HepG2 (cell line): Measurements from ENCODE around the gene NPAS2. TPM values are rescaled to one million over a fixed set of nuclear protein-coding genes. Genes with fewer than 3 reads are reported as not detected.

ENCODE experiments used
- BHLHE40 ChIP-seq: IDR thresholded peaks from 2 replicates; pipeline ENCODE4 v1.6.1; 2011; ENCODE audit warnings: low read length, improper control_type of control experiment
- FOXC1 ChIP-seq: sonication (generic); formaldehyde crosslinking; IDR thresholded peaks from 2 replicates; pipeline ENCODE4 v1.8.0; 2022; ENCODE audit warnings: mild to moderate bottlenecking, missing genetic modification reagents, borderline replicate concordance
- JDP2 ChIP-seq: sonication (generic); formaldehyde crosslinking; IDR thresholded peaks from 2 replicates; pipeline ENCODE4 v1.8.1; 2022; ENCODE audit warnings: missing genetic modification reagents, borderline replicate concordance
- NFE2L2 ChIP-seq: fragments of 150-350 bp; IDR thresholded peaks from 2 replicates; pipeline ENCODE4 v1.6.1; 2014; ENCODE audit warnings: low read length
- NKX3-1 ChIP-seq: sonication (generic); formaldehyde crosslinking; IDR thresholded peaks from 2 replicates; pipeline ENCODE4 v1.5.0; 2020; ENCODE audit warnings: missing genetic modification reagents
- RORA ChIP-seq: sonication (generic); formaldehyde crosslinking; IDR thresholded peaks from 2 replicates; pipeline ENCODE4 v1.5.0; 2020; ENCODE audit warnings: mild to moderate bottlenecking, missing genetic modification reagents, moderate library complexity
- RXRB ChIP-seq: IDR thresholded peaks from 2 replicates; pipeline ENCODE4 v1.6.1; 2016; ENCODE audit warnings: borderline replicate concordance, missing genetic modification reagents, missing compliant biosample characterization
- SNAPC2 ChIP-seq: sonication (generic); formaldehyde crosslinking; IDR thresholded peaks from 2 replicates; pipeline ENCODE4 v1.8.1; 2022; ENCODE audit warnings: mild to moderate bottlenecking, missing genetic modification reagents
- TCF7L2 ChIP-seq: IDR thresholded peaks from 2 replicates; pipeline ENCODE4 v1.6.1; 2011; ENCODE audit warnings: mild to moderate bottlenecking, low read depth, low read length, moderate library complexity
- ZFY ChIP-seq: sonication (generic); formaldehyde crosslinking; IDR thresholded peaks from 2 replicates; pipeline ENCODE4 v1.4.0; 2020; ENCODE audit warnings: missing genetic modification reagents
- ZNF235 ChIP-seq: sonication (generic); formaldehyde crosslinking; IDR thresholded peaks from 2 replicates; pipeline ENCODE4 v1.8.1; 2023; ENCODE audit warnings: mild to moderate bottlenecking, missing genetic modification reagents, borderline replicate concordance
- ZNF24 ChIP-seq: fragments of 450-650 bp; IDR thresholded peaks from 2 replicates; pipeline ENCODE4 v1.6.1; 2017; ENCODE audit warnings: antibody characterized with exemption, mild to moderate bottlenecking
- ZNF264 ChIP-seq: sonication (generic); formaldehyde crosslinking; IDR thresholded peaks from 2 replicates; pipeline ENCODE4 v1.4.0; 2020; ENCODE audit warnings: missing genetic modification reagents
- ZNF329 ChIP-seq: sonication (generic); formaldehyde crosslinking; IDR thresholded peaks from 2 replicates; pipeline ENCODE4 v1.9.0; 2021; ENCODE audit warnings: low read depth, mild to moderate bottlenecking, missing genetic modification reagents
- ZNF556 ChIP-seq: sonication (generic); formaldehyde crosslinking; IDR thresholded peaks from 2 replicates; pipeline ENCODE4 v1.4.0; 2020; ENCODE audit warnings: mild to moderate bottlenecking, missing genetic modification reagents, borderline replicate concordance
- polyA plus RNA-seq, 8 experiments: library from polyadenylated mRNA; depleted of rRNA in 3 of 8; stranded (reverse) in 7 of 8; unstranded in 1 of 8; fragments of >200 nt; fragmentation: Illumina TruSeq in 4 of 8; extraction: Trizol in 4 of 8; gene quantifications; 2 replicates each; pipeline versions ENCODE4 v1.2.1 to v1.2.3, GENCODE V29; 2011 to 2016; ENCODE audit warnings: low read depth in 4 of 8, missing spikeins in 1 of 8, mixed read lengths in 1 of 8; ENCODE audit not compliant: insufficient read depth in 1 of 8
- total RNA-seq, 5 experiments: library from RNA; depleted of rRNA; stranded (reverse); fragments of >200 nt; fragmentation: Illumina TruSeq; extraction: Trizol; gene quantifications; 2 replicates each; pipeline ENCODE4 v1.2.3, GENCODE V29; 2016; ENCODE audit warnings: low read depth in 1 of 5
- TF ChIP-seq, protein P1 (sequence below): sonication (generic); formaldehyde crosslinking; IDR thresholded peaks from 2 replicates; pipeline ENCODE4 v1.4.0; 2020; ENCODE audit warnings: missing genetic modification reagents
- TF ChIP-seq, protein P2 (sequence below): sonication (generic); formaldehyde crosslinking; IDR thresholded peaks from 2 replicates; pipeline ENCODE4 v1.4.0; 2020; ENCODE audit warnings: mild to moderate bottlenecking, missing genetic modification reagents, borderline replicate concordance
- TF ChIP-seq, protein P3 (sequence below): sonication (generic); formaldehyde crosslinking; IDR thresholded peaks from 2 replicates; pipeline ENCODE4 v1.4.0; 2020; ENCODE audit warnings: missing genetic modification reagents, mild to moderate bottlenecking, borderline replicate concordance
- TF ChIP-seq, protein P4 (sequence below): sonication (generic); formaldehyde crosslinking; IDR thresholded peaks from 2 replicates; pipeline ENCODE4 v1.5.1; 2020; ENCODE audit warnings: missing genetic modification reagents, mild to moderate bottlenecking, borderline replicate concordance

Gene NPAS2
- total and polyA plus RNA-seq, 2 of the 13 experiments (the other 11 are each of a cell fraction or from before 2014, with no cell fraction given) = 14.8 to 37.5 TPM

DNA sequence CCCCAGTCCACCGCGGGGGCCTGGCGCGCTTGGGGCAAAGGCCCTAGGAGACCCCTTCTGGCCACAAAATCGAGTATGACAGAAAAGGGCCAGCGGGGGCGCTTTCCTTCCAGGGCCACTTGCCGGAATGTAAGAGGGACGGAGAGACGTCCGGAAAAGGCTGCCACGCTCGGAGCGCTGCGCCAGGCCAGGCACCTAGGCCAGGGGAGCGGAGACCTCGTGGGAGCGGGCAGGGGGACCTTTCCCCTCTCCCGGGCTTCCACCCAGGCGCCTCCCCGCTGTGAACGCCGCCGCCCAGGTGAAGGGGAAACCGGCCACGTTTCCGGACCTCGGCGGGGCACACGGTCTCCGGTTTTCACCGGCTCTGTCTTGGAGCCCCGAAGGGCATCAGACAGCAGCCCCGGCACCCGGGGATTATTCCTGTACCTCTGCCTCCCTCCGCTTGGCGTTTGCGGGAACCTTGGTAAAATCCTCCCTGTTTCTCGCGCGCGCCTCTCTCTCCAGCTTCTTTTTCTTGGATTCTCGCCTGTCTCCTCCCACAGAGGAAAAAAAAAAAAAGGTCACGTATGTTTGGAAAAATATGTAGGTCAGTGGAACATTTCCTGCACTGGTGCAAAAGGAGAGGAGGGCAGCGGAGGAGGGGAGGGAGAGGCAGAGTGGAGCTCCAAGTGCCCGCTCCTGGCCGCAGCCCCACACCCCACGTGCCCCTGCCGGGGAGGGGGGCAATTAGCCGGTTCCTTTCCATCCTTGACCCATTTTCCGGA lies 1.2 kb upstream of the NPAS2 start (continued):
- peak; percentile 90 for TF ChIP-seq ZNF556 (CRISPR knock-in tag)
- TF ChIP-seq FOXC1 (CRISPR knock-in tag) = peak; percentile 77
- TF ChIP-seq, protein P1, sequence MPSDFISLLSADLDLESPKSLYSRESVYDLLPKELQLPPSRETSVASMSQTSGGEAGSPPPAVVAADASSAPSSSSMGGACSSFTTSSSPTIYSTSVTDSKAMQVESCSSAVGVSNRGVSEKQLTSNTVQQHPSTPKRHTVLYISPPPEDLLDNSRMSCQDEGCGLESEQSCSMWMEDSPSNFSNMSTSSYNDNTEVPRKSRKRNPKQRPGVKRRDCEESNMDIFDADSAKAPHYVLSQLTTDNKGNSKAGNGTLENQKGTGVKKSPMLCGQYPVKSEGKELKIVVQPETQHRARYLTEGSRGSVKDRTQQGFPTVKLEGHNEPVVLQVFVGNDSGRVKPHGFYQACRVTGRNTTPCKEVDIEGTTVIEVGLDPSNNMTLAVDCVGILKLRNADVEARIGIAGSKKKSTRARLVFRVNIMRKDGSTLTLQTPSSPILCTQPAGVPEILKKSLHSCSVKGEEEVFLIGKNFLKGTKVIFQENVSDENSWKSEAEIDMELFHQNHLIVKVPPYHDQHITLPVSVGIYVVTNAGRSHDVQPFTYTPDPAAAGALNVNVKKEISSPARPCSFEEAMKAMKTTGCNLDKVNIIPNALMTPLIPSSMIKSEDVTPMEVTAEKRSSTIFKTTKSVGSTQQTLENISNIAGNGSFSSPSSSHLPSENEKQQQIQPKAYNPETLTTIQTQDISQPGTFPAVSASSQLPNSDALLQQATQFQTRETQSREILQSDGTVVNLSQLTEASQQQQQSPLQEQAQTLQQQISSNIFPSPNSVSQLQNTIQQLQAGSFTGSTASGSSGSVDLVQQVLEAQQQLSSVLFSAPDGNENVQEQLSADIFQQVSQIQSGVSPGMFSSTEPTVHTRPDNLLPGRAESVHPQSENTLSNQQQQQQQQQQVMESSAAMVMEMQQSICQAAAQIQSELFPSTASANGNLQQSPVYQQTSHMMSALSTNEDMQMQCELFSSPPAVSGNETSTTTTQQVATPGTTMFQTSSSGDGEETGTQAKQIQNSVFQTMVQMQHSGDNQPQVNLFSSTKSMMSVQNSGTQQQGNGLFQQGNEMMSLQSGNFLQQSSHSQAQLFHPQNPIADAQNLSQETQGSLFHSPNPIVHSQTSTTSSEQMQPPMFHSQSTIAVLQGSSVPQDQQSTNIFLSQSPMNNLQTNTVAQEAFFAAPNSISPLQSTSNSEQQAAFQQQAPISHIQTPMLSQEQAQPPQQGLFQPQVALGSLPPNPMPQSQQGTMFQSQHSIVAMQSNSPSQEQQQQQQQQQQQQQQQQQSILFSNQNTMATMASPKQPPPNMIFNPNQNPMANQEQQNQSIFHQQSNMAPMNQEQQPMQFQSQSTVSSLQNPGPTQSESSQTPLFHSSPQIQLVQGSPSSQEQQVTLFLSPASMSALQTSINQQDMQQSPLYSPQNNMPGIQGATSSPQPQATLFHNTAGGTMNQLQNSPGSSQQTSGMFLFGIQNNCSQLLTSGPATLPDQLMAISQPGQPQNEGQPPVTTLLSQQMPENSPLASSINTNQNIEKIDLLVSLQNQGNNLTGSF = peak; percentile 80; the same call in 1 of the 2 replicates
- no peak for TF ChIP-seq ZNF24
- TF ChIP-seq, protein P2, sequence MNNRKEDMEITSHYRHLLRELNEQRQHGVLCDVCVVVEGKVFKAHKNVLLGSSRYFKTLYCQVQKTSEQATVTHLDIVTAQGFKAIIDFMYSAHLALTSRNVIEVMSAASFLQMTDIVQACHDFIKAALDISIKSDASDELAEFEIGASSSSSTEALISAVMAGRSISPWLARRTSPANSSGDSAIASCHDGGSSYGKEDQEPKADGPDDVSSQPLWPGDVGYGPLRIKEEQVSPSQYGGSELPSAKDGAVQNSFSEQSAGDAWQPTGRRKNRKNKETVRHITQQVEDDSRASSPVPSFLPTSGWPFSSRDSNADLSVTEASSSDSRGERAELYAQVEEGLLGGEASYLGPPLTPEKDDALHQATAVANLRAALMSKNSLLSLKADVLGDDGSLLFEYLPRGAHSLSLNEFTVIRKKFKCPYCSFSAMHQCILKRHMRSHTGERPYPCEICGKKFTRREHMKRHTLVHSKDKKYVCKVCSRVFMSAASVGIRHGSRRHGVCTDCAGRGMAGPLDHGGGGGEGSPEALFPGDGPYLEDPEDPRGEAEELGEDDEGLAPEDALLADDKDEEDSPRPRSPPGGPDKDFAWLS (CRISPR knock-in tag) = peak; percentile 69; the same call in 1 of the 2 replicates
- TF ChIP-seq BHLHE40 = 0 out of 2 replicates have a peak, but pooled peaks have one; percentile 10
- TF ChIP-seq ZFY (CRISPR knock-in tag) = peak; percentile 87
- TF ChIP-seq RORA (CRISPR knock-in tag) = no peak
- peak; percentile 67; the same call in 1 of the 2 replicates for TF ChIP-seq ZNF235 (CRISPR knock-in tag)
- TF ChIP-seq NFE2L2 = no peak
- TF ChIP-seq, protein P3, sequence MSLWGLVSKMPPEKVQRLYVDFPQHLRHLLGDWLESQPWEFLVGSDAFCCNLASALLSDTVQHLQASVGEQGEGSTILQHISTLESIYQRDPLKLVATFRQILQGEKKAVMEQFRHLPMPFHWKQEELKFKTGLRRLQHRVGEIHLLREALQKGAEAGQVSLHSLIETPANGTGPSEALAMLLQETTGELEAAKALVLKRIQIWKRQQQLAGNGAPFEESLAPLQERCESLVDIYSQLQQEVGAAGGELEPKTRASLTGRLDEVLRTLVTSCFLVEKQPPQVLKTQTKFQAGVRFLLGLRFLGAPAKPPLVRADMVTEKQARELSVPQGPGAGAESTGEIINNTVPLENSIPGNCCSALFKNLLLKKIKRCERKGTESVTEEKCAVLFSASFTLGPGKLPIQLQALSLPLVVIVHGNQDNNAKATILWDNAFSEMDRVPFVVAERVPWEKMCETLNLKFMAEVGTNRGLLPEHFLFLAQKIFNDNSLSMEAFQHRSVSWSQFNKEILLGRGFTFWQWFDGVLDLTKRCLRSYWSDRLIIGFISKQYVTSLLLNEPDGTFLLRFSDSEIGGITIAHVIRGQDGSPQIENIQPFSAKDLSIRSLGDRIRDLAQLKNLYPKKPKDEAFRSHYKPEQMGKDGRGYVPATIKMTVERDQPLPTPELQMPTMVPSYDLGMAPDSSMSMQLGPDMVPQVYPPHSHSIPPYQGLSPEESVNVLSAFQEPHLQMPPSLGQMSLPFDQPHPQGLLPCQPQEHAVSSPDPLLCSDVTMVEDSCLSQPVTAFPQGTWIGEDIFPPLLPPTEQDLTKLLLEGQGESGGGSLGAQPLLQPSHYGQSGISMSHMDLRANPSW = peak; percentile 41; the same call in 1 of the 2 replicates
- TF ChIP-seq TCF7L2 = no peak
- TF ChIP-seq ZNF264 (CRISPR knock-in tag) = 0 out of 2 replicates have a peak, but pooled peaks have one; percentile 38
- TF ChIP-seq NKX3-1 (CRISPR knock-in tag) = no peak
- no peak for TF ChIP-seq RXRB (CRISPR knock-in tag)
- TF ChIP-seq, protein P4, sequence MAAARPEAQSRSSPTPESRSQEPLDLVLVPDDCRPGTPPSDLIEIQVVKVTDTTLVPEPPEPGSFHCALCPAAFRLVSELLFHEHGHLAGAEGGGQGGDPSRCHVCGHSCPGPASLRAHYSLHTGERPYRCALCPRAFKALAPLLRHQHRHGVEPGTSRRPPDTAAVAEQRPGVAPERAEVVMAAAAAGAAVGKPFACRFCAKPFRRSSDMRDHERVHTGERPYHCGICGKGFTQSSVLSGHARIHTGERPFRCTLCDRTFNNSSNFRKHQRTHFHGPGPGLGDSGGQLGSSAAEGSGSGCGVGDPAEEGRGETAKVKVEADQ (CRISPR knock-in tag) = peak; percentile 42; the same call in 1 of the 2 replicates
- no peak; the same call in 1 of the 2 replicates for TF ChIP-seq ZNF329
- no peak for TF ChIP-seq SNAPC2
- TF ChIP-seq JDP2 (CRISPR knock-in tag) = no peak
